Fibroblast of peridontal ligament (primary cell): ENCODE measurements around the gene AGK.
A peak's percentile ranks its signal among the peaks of the same experiment; 100 is the strongest.
"Not testable (repeated sequence)": the region's sequence is repeated elsewhere in the genome, so short reads cannot be mapped to it uniquely, and the experiment has no call there.

Experiments
- DNase-seq: peaks from one replicate; pipeline ENCODE4 v3.0.0-alpha.2; 2010; ENCODE audit errors: extremely low read depth

The AGK gene

DNA sequence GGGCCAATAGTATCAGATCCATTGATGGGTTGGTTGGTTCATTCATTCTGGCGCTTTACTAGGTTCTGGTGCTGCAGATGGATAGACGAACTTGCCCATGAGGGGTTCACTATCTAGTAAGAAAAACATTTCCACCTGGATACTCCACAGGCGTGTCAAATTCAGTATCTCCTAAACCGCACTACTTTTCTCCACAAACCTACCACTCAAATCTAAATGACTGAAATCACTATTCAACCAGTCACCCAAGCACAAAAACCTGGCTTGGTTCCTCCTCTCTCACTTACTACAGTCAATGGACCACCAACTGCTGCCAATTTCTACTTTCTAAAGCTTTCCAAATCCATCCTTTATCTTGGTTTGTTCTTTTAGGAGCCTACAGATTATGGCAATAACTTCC is 572 bp downstream of the AGK start:
- peak; percentile 5 for DNase-seq

DNA sequence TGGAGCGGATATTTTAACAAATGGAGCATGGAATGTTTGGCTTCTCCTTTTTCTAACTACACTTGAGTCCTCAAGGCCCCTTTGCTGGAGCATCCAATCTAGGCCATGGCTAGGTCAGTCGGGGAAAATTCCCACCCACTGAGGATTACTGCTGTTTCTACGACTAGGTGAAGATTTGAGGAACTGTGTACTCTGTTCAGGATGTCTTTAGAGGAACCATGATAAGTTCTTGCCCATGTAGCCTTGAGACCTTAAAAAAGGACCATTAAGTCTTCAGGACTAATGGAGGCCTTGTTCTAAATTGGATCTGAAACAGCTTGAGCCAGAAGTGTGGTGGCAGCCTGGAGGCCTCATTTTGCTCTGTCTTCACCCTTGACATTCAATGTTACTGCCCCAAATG is 6.2 kb downstream of the AGK start:
- DNase-seq, result no peak

- peak; percentile 83 for DNase-seq
These were observed 6.8 kb downstream of the AGK start for GRCh38 chr7:141557831-141558531.

DNA sequence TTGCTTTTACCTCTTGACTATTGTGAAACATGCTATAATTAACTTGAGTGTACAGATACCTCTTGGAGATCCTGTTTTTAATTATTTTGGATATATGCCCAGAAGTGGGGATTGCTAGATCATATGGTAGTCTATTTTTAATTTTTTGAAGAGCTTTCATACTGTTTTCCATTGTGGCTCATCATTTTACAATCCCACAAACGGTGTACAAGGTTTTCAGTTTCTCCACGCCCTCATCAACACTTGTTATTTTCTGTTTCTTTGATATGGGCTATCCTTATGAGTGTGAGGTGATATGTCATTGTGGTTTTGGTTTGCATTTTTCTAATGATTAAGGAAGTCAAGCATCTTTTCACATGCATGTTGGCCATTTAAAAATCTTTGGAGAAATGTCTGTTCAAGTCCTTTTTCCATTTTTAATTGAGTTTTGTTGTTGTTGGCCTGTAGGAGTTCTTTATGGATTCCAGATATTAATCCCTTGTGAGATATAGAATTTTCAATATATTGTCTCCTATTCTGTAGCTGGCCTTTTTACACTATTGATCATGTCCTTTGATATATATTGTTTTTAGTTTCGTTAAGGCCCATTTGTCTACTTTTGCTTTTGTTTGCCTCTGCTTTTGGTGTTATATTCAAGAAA is 7.5 kb downstream of the AGK start:
- DNase-seq, result peak; percentile 58

DNA sequence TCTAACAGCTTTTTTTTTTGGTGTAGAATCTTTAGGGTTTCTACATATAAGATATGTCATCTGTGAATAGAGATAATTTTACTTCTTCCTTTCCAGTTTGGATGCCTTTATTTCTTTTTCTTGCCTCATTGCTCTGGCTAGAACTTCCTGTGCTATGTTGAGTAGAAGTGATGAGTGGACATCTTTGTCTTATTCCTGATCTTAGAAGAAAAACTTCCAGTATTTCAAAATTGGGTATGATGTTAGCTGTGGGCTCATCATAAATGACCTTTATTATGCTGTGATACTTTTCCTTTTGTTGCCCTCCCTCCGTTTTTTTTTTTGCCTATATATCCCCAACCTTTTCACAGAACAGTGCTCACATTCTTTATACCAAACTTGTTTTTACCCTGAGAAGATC is 8.8 kb downstream of the AGK start:
- DNase-seq, result no peak

- DNase-seq, result no peak
These were observed 10.8 kb downstream of the AGK start for GRCh38 chr7:141562036-141562435.

GRCh38 chr7:141562543-141562942 is 11.3 kb downstream of the AGK start:
- no peak for DNase-seq

DNA sequence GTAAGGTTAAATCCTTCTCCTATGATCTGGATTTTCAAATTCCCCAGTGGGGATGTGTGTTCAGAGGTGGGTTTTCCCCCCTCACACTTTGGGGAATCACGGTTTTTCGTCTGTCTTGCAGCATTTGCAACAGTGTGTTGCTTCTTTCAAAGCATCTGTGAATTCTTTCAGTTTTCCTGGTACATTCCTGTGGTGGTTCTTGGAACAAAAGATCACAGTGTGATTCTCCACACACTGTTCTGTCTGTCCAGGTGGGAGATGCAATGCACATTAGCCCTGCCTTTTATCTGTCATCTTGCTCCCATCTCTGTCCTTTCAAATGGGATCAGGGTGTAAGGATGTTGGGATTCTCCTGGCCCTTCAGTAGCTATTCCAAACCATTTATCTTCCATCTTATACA is 11.8 kb downstream of the AGK start:
- no peak for DNase-seq

GRCh38 chr7:141563956-141564623 is 12.9 kb downstream of the AGK start:
- no peak for DNase-seq

DNA sequence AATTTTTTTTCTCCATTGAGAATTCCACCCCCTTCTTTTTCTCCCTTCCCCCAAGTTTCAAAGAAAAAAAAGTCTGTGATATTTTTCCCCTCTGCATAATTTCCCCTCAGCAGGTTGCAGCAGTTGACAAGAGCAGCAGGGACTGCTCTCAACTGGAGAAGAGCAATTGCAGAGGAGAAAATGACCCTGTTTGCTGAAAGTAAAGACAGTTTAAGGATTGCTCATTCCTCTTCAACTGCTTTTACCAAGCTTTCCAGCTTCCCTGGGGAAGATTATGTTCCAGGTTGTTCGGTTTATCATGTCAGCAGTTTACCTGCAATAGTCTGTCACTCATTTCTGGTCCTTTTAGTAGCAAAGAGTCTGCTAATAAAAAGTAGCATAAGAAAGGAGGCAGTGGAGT is 16.2 kb downstream of the AGK start:
- no peak for DNase-seq

GRCh38 chr7:141568227-141568626 is 17.0 kb downstream of the AGK start:
- DNase-seq, result no peak

DNA sequence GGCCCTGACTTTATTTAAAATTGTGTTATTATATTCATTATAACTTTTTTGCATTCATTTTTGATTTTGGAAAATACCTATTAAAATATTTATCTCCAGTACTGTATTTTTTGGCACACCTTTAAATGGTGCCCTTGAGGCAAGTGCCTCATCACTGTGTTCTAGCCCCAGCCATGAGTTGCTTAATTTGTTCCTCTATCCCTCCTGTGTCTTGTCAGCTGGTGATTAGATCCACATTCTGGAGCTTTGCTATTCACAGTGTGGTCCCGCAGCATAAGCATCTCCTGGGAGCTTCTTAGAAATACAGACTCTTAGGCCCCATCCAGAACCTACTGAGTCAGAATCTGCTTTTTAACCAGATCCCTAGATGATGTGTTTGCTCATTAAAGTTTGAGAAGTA is 19.8 kb downstream of the AGK start:
- no peak for DNase-seq

- no peak for DNase-seq
These were observed 21.0 kb downstream of the AGK start for GRCh38 chr7:141572175-141572574.

DNA sequence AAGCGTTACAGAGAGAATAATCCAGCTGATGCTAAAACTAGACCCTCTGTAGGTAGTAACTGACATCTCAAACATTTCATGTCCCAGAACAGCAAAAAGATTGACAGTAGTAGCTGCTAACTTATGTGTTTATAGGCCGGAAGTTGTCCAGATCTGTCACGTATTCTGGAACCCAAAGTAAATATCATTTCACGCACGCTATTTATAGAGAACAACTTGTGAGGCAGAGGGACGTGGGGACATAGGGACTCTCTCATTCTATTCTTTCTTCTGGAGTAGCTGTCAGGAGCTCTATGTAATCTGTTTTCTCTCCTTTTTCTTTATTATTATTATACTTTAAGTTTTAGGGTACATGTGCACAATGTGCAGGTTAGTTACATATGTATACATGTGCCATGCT is 22.3 kb downstream of the AGK start:
- no peak for DNase-seq

DNA sequence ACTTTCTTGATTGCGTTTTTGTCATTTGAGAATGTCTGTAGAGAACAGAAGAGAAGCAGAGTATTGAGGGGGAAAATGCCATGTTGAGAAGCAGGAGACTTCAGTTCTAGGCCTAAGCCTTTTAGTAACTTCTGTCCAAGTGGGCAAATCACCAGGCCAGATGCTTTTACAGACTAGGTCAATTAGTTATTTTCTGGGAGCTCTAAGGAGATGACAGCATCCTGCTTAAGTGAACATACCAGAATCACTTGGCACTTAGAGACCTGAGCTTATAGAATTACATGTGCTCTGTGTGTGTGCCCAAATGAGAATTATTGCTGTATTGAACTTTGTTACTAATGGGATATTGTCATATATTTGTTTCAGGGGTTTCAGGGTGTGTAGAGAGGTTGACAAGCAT is 24.0 kb downstream of the AGK start:
- DNase-seq, result peak; percentile 41

DNA sequence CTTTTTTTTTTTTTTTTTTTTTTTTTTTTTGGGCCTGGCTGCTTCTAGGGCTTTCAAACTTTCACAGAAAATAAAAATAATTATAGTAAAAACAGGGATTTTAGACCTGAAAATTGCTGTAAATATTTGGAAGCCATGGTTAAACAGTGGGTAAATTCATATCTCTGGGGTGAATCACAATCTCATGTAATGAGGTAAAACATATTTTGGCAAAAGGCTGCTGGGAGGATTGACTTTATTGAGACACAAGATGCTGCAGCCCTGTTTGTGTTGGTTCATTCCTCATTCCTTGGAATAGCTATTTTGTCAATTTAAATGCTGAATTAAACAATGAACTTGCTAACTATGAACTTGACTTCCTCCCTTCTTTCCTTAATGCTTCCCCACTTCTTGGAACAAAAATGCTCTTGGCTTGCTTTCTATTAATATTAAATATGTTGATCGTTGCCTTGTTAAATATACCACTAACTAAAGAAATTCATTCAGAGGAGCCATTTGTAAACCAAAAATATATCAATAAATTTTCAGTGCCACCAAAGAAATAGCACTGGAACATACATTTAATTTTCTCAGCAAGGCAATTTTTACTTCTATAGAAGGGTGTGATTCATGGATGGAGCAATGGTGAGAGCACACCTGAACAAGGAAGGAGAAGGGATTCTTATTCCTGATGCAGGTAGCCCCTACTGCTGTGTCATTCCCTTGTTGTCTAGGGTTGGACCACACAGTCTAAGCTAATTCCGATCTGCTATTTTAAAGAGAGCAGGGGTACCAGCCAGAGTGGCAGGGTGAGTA is 24.6 kb downstream of the AGK start:
- peak; percentile 39 for DNase-seq

- DNase-seq, result no peak
These were observed 26.0 kb downstream of the AGK start for GRCh38 chr7:141577043-141577839.

- not testable (repeated sequence) for DNase-seq
These were observed 28.7 kb downstream of the AGK start for GRCh38 chr7:141579953-141580352.

DNA sequence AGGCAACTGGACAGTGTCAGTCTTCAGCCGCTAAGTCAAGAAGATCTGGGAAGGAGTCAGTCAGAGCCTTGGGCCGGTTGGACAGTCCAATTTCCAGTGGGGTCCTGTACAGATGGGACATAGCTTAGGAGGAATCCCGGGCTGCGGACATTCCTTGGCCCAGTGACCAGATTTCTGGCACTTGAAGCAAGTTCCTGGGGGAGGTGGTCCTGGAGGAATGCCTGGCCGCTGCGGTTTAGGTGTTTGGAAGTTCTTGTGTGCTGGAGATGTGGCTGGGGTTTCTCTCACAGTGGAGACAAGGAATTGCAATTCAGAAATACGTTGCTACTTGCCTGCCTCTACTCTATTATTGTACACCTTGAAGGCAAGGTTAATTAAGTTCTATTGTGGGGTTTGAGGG is 30.9 kb downstream of the AGK start:
- not testable (repeated sequence) for DNase-seq

DNA sequence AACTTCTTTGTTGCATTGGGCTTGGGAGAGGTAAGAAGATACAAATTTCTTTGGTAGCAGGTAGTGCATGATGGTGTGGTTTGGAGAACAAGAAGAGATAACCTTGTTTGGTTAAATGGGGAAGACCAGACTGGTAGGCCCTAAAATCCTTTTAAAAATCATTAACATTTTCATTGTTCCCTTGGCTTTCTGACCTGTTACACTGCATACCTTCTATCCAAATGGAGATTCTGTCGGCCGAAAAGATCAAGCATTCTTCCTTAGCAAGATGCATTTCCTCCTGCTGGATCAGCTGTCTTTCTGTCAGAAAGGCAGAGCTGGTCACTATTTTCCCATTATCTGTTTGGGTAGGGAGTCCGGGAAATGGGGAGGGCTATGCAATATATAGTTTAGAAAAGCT is 33.7 kb downstream of the AGK start:
- DNase-seq, result no peak
